OCI-LY3 (cell line): ENCODE results near the gene CCDC152.
"Not testable (repeated sequence)": the region's sequence is repeated elsewhere in the genome, so short reads cannot be mapped to it uniquely, and the experiment has no call there.

Source experiments
- H2AFZ ChIP-seq: fragments of 200-600, 300-600 bp; shearing (Covaris generic); 2 replicates; pipeline ENCODE4 v1.6.0; 2014; ENCODE audit warnings: antibody characterized with exemption, low read depth, low read length
- H3K27ac ChIP-seq: fragments of 200-600, 300-600 bp; sonication (generic); 2 replicates; pipeline ENCODE4 v1.5.1; 2014; ENCODE audit warnings: mild to moderate bottlenecking, low read length, moderate library complexity, mixed read lengths
- H3K27me3 ChIP-seq: fragments of 200-600, 300-600 bp; sonication (generic); 2 replicates; pipeline ENCODE4 v1.6.1; 2014; ENCODE audit warnings: low read depth, low read length, mixed read lengths
- H3K36me3 ChIP-seq: fragments of 200-600, 300-600 bp; sonication (generic); replicated peaks from 2 replicates; pipeline ENCODE3; 2014; ENCODE audit warnings: low read depth, low read length, mixed read lengths
- H3K4me1 ChIP-seq: fragments of 300-600, 200-600 bp; sonication (generic); 2 replicates; pipeline ENCODE4 v1.6.1; 2014; ENCODE audit warnings: low read length, mixed read lengths
- H3K4me2 ChIP-seq: fragments of 200-600, 300-600 bp; sonication (generic); 2 replicates; pipeline ENCODE4 v1.6.1; 2014; ENCODE audit warnings: low read length, mixed read lengths
- H3K4me3 ChIP-seq: fragments of 300-600, 200-600 bp; sonication (generic); 2 replicates; pipeline ENCODE4 v1.5.1; 2014; ENCODE audit warnings: antibody characterized with exemption, mild to moderate bottlenecking, low read length, moderate library complexity
- H3K79me2 ChIP-seq: fragments of 300-600, 200-600 bp; shearing (Covaris generic); 2 replicates; pipeline ENCODE4 v1.6.1; 2014; ENCODE audit warnings: mild to moderate bottlenecking, low read length, mixed read lengths
- H3K9ac ChIP-seq: fragments of 300-600, 200-600 bp; shearing (Covaris generic); 2 replicates; pipeline ENCODE4 v1.6.0; 2014; ENCODE audit warnings: mild to moderate bottlenecking, low read length, moderate library complexity
- H3K9me3 ChIP-seq: fragments of 200-600, 300-600 bp; shearing (Covaris generic); 2 replicates; pipeline ENCODE4 v1.6.1; 2014; ENCODE audit warnings: low read length, mixed read lengths; ENCODE audit not compliant: insufficient read depth
- H4K20me1 ChIP-seq: fragments of 200-600, 300-600 bp; sonication (generic); 2 replicates; pipeline ENCODE4 v1.6.1; 2016; ENCODE audit warnings: low read length, mixed read lengths; ENCODE audit not compliant: insufficient read depth
- EZH2phosphoT487 ChIP-seq: fragments of 200-600 bp; shearing (Covaris generic); IDR thresholded peaks from 2 replicates; pipeline ENCODE4 v1.6.1; 2018; ENCODE audit warnings: antibody characterized with exemption, mixed run types, low read depth
- TF ChIP-seq, protein P1 (sequence below): fragments of 200-600, 300-600 bp; sonication (generic); IDR thresholded peaks from 2 replicates; pipeline ENCODE4 v1.5.1; 2014; ENCODE audit warnings: antibody characterized with exemption, low read length, low read depth

The CCDC152 gene

GRCh38 chr5:42810834-42811590, 54.4 kb downstream of the CCDC152 start:
- TF ChIP-seq, protein P1, sequence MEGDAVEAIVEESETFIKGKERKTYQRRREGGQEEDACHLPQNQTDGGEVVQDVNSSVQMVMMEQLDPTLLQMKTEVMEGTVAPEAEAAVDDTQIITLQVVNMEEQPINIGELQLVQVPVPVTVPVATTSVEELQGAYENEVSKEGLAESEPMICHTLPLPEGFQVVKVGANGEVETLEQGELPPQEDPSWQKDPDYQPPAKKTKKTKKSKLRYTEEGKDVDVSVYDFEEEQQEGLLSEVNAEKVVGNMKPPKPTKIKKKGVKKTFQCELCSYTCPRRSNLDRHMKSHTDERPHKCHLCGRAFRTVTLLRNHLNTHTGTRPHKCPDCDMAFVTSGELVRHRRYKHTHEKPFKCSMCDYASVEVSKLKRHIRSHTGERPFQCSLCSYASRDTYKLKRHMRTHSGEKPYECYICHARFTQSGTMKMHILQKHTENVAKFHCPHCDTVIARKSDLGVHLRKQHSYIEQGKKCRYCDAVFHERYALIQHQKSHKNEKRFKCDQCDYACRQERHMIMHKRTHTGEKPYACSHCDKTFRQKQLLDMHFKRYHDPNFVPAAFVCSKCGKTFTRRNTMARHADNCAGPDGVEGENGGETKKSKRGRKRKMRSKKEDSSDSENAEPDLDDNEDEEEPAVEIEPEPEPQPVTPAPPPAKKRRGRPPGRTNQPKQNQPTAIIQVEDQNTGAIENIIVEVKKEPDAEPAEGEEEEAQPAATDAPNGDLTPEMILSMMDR, result no peak
- TF ChIP-seq EZH2phosphoT487, result no peak
- Histone ChIP-seq H3K36me3 (no peaks in the 10 kb centered on the region), H3K4me2 (no peak overlapping the region), H3K9ac (no peak overlapping the region), H4K20me1 (no peaks in the 10 kb centered on the region), H3K27ac (no peak overlapping the region), H3K4me3 (no peak overlapping the region), H3K4me1 (no peaks in the 10 kb centered on the region), H2AFZ (no peak overlapping the region), H3K79me2 (no peaks in the 10 kb centered on the region), H3K9me3 (no peaks in the 10 kb centered on the region), H3K27me3 (no peaks in the 10 kb centered on the region)

- Histone ChIP-seq H4K20me1 (no peaks in the 10 kb centered on the region), H3K4me1 (no peaks in the 10 kb centered on the region), H2AFZ (no peak within 1 kb of the TSS), H3K27ac (no peak within 1 kb of the TSS), H3K9me3 (no peaks in the 10 kb centered on the region), H3K4me3 (no peak within 1 kb of the TSS), H3K36me3 (no peaks in the 10 kb centered on the region), H3K27me3 (no peaks in the 10 kb centered on the region), H3K9ac (no peak within 1 kb of the TSS), H3K79me2 (no peaks in the 10 kb centered on the region), H3K4me2 (no peak within 1 kb of the TSS)
- no peak for TF ChIP-seq EZH2phosphoT487
- TF ChIP-seq, protein P1, result no peak
These were observed 55.2 kb downstream of the CCDC152 start, which contains the start of gene SELENOP for GRCh38 chr5:42811591-42812446. Gene SELENOP (minus strand): TSS chr5:42811892. CDS start chr5:42808353, 3,539 bp downstream.

DNA sequence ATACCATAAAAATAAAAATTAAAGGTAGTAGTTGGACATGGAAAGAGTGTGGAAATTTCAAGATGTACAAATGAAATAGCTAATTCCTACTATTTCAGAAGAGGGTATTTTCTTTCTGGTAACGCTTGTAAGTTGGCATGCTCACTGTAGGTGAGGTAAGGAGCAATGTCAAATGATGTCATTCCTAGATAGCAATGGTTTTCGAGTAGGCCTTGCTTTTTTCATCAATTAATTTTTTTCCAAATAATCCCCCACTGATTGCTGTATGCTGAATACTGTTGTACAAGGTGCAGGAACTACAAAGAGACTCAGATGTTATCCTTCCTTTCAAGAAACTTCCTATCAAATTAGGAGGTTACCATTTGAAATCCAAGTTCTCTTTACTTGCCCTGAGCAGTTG, 56.0 kb downstream of the CCDC152 start:
- Histone ChIP-seq H3K4me3 (no peak overlapping the region), H3K27me3 (no peaks in the 10 kb centered on the region), H3K9me3 (no peaks in the 10 kb centered on the region), H3K36me3 (no peaks in the 10 kb centered on the region), H3K27ac (no peak overlapping the region), H3K9ac (no peak overlapping the region), H3K4me1 (no peaks in the 10 kb centered on the region), H3K4me2 (no peak overlapping the region), H3K79me2 (no peaks in the 10 kb centered on the region), H2AFZ (no peak overlapping the region), H4K20me1 (no peaks in the 10 kb centered on the region)
- no peak for TF ChIP-seq EZH2phosphoT487
- TF ChIP-seq, protein P1, result no peak

- no peak overlapping the region for H3K27ac ChIP-seq
- H3K4me2 ChIP-seq, result no peak overlapping the region
- no peaks in the 10 kb centered on the region for H3K9me3 ChIP-seq
- H3K4me3 ChIP-seq, result no peak overlapping the region
- H3K9ac ChIP-seq, result no peak overlapping the region
- H3K79me2 ChIP-seq, result no peaks in the 10 kb centered on the region
- H2AFZ ChIP-seq, result no peak overlapping the region
- H4K20me1 ChIP-seq, result no peaks in the 10 kb centered on the region
- no peaks in the 10 kb centered on the region for H3K36me3 ChIP-seq
- TF ChIP-seq EZH2phosphoT487, result no peak
- TF ChIP-seq, protein P1, result no peak
- H3K4me1 ChIP-seq, result no peaks in the 10 kb centered on the region
- no peaks in the 10 kb centered on the region for H3K27me3 ChIP-seq
These were observed 56.9 kb downstream of the CCDC152 start for GRCh38 chr5:42813533-42813932.

- not testable (repeated sequence) for H3K4me2 ChIP-seq, H3K4me1 ChIP-seq, H3K9me3 ChIP-seq, H3K4me3 ChIP-seq, H3K27ac ChIP-seq, H3K9ac ChIP-seq, H2AFZ ChIP-seq, H3K36me3 ChIP-seq, H3K27me3 ChIP-seq, H4K20me1 ChIP-seq, H3K79me2 ChIP-seq
These were observed 59.9 kb downstream of the CCDC152 start for GRCh38 chr5:42816546-42816945.
